ENCODE results near the gene ENTPD8. TPM values are rescaled to one million over a fixed set of nuclear protein-coding genes. Genes with fewer than 3 reads are reported as not detected.

ENTPD8 gene
- total RNA-seq, result not detected

GRCh38 chr9:137441289-137441934 lies at the start of gene ENTPD8:
Gene ENTPD8 (minus strand): TSS chr9:137441357. CDS start chr9:137438285, 3,072 bp downstream.
- ChIA-PET POLR2A (no interaction called here), CTCF (interaction anchor here (1.7 kb wide), 1 partner anchor 18 kb away, joined by 5 read pairs; the partner anchor contains the start of genes EXD3 and NOXA1)
- Mint-ChIP-seq H3K36me3 (ENCODE audit: low read depth) (no peaks in the 10 kb centered on the region), H3K27me3 (ENCODE audit: low read depth) (peaks cover 13% of the 10 kb centered on the region), H3K9me3 (ENCODE audit: insufficient read depth) (no peaks in the 10 kb centered on the region), H3K4me3 (no peak within 1 kb of the TSS), H3K27ac (no peak within 1 kb of the TSS), H3K4me1 (ENCODE audit: low read depth) (peaks cover 10% of the 10 kb centered on the region)
- ATAC-seq (no peak), DNase-seq (no peak)

GRCh38 chr9:137490532-137491186 lies 49.5 kb upstream of the ENTPD8 start:
- ChIA-PET POLR2A (no interaction called here), CTCF (interaction anchor here (1.2 kb wide), 1 partner anchor 204 kb away, joined by 3 read pairs; no protein-coding TSS in a partner anchor)
- DNase-seq (no peak), ATAC-seq (no peak)
- H3K36me3 Mint-ChIP-seq (ENCODE audit: low read depth), result no peaks in the 10 kb centered on the region
- H3K4me1 Mint-ChIP-seq (ENCODE audit: low read depth), result peaks cover 16% of the 10 kb centered on the region
- H3K9me3 Mint-ChIP-seq (ENCODE audit: insufficient read depth), result no peaks in the 10 kb centered on the region
- H3K4me3 Mint-ChIP-seq, result no peak overlapping the region
- H3K27ac Mint-ChIP-seq, result no peak overlapping the region
- no peaks in the 10 kb centered on the region for H3K27me3 Mint-ChIP-seq (ENCODE audit: low read depth)

GRCh38 chr9:137488906-137489305 lies 47.7 kb upstream of the ENTPD8 start:
- CTCF ChIA-PET, result no interaction called here
- DNase-seq (no peak), ATAC-seq (no peak)
- Mint-ChIP-seq H3K4me1 (ENCODE audit: low read depth) (peaks cover 11% of the 10 kb centered on the region), H3K4me3 (no peak overlapping the region), H3K27me3 (ENCODE audit: low read depth) (no peaks in the 10 kb centered on the region), H3K27ac (no peak overlapping the region), H3K36me3 (ENCODE audit: low read depth) (no peaks in the 10 kb centered on the region), H3K9me3 (ENCODE audit: insufficient read depth) (no peaks in the 10 kb centered on the region)
- POLR2A ChIA-PET, result no interaction called here

- ATAC-seq (no peak), DNase-seq (no peak)
- POLR2A ChIA-PET, result no interaction called here
- peaks cover 11% of the 10 kb centered on the region for H3K4me1 Mint-ChIP-seq (ENCODE audit: low read depth)
- no peak overlapping the region for H3K27ac Mint-ChIP-seq
- no peaks in the 10 kb centered on the region for H3K36me3 Mint-ChIP-seq (ENCODE audit: low read depth)
- CTCF ChIA-PET, result no interaction called here
- no peaks in the 10 kb centered on the region for H3K9me3 Mint-ChIP-seq (ENCODE audit: insufficient read depth)
- H3K4me3 Mint-ChIP-seq, result no peak overlapping the region
- no peaks in the 10 kb centered on the region for H3K27me3 Mint-ChIP-seq (ENCODE audit: low read depth)
These were observed 47.1 kb upstream of the ENTPD8 start for GRCh38 chr9:137488327-137488653.

GRCh38 chr9:137487454-137488326 lies 46.5 kb upstream of the ENTPD8 start:
- H3K9me3 Mint-ChIP-seq (ENCODE audit: insufficient read depth), result no peaks in the 10 kb centered on the region
- no peaks in the 10 kb centered on the region for H3K36me3 Mint-ChIP-seq (ENCODE audit: low read depth)
- DNase-seq (no peak), ATAC-seq (no peak)
- H3K27me3 Mint-ChIP-seq (ENCODE audit: low read depth), result no peaks in the 10 kb centered on the region
- peaks cover 11% of the 10 kb centered on the region for H3K4me1 Mint-ChIP-seq (ENCODE audit: low read depth)
- CTCF ChIA-PET, result interaction anchor here (0.6 kb wide), 1 partner anchor 42 kb away, joined by 3 read pairs; no protein-coding TSS in a partner anchor
- POLR2A ChIA-PET, result no interaction called here
- H3K27ac Mint-ChIP-seq, result no peak overlapping the region
- no peak overlapping the region for H3K4me3 Mint-ChIP-seq

- Mint-ChIP-seq H3K4me3 (no peak overlapping the region), H3K36me3 (ENCODE audit: low read depth) (no peaks in the 10 kb centered on the region), H3K9me3 (ENCODE audit: insufficient read depth) (no peaks in the 10 kb centered on the region), H3K27me3 (ENCODE audit: low read depth) (no peaks in the 10 kb centered on the region), H3K27ac (no peak overlapping the region), H3K4me1 (ENCODE audit: low read depth) (peaks cover 16% of the 10 kb centered on the region)
- DNase-seq (no peak), ATAC-seq (no peak)
- ChIA-PET CTCF (interaction anchor here (0.6 kb wide), 1 partner anchor 41 kb away, joined by 3 read pairs; no protein-coding TSS in a partner anchor), POLR2A (no interaction called here)
These were observed 45.6 kb upstream of the ENTPD8 start for GRCh38 chr9:137486545-137487453.

GRCh38 chr9:137486141-137486490 lies 45.0 kb upstream of the ENTPD8 start:
- Mint-ChIP-seq H3K4me1 (ENCODE audit: low read depth) (peaks cover 19% of the 10 kb centered on the region), H3K36me3 (ENCODE audit: low read depth) (no peaks in the 10 kb centered on the region), H3K4me3 (no peak overlapping the region), H3K9me3 (ENCODE audit: insufficient read depth) (no peaks in the 10 kb centered on the region), H3K27me3 (ENCODE audit: low read depth) (no peaks in the 10 kb centered on the region), H3K27ac (no peak overlapping the region)
- ChIA-PET CTCF (interaction anchor here (0.5 kb wide), 1 partner anchor 64 kb away, joined by 3 read pairs; no protein-coding TSS in a partner anchor), POLR2A (no interaction called here)
- no peak for DNase-seq
- no peak for ATAC-seq

GRCh38 chr9:137485343-137486140 lies 44.4 kb upstream of the ENTPD8 start:
- no peaks in the 10 kb centered on the region for H3K36me3 Mint-ChIP-seq (ENCODE audit: low read depth)
- no peak for DNase-seq
- ChIA-PET POLR2A (no interaction called here), CTCF (interaction anchor here (0.5 kb wide), 1 partner anchor 63 kb away, joined by 3 read pairs; no protein-coding TSS in a partner anchor)
- no peak for ATAC-seq
- no peaks in the 10 kb centered on the region for H3K9me3 Mint-ChIP-seq (ENCODE audit: insufficient read depth)
- peaks cover 17% of the 10 kb centered on the region for H3K4me1 Mint-ChIP-seq (ENCODE audit: low read depth)
- no peaks in the 10 kb centered on the region for H3K27me3 Mint-ChIP-seq (ENCODE audit: low read depth)
- no peak overlapping the region for H3K27ac Mint-ChIP-seq
- no peak overlapping the region for H3K4me3 Mint-ChIP-seq

GRCh38 chr9:137484551-137485315 lies 43.6 kb upstream of the ENTPD8 start:
- DNase-seq, result no peak
- no peaks in the 10 kb centered on the region for H3K36me3 Mint-ChIP-seq (ENCODE audit: low read depth)
- ATAC-seq, result no peak
- CTCF ChIA-PET, result no interaction called here
- H3K4me1 Mint-ChIP-seq (ENCODE audit: low read depth), result peaks cover 13% of the 10 kb centered on the region
- H3K4me3 Mint-ChIP-seq, result no peak overlapping the region
- H3K27me3 Mint-ChIP-seq (ENCODE audit: low read depth), result no peaks in the 10 kb centered on the region
- POLR2A ChIA-PET, result no interaction called here
- no peaks in the 10 kb centered on the region for H3K9me3 Mint-ChIP-seq (ENCODE audit: insufficient read depth)
- H3K27ac Mint-ChIP-seq, result no peak overlapping the region

- peaks cover 4% of the 10 kb centered on the region for H3K27me3 Mint-ChIP-seq (ENCODE audit: low read depth)
- no peak overlapping the region for H3K27ac Mint-ChIP-seq
- no peak for ATAC-seq
- no peak for DNase-seq
- H3K4me1 Mint-ChIP-seq (ENCODE audit: low read depth), result peaks cover 13% of the 10 kb centered on the region
- ChIA-PET POLR2A (no interaction called here), CTCF (no interaction called here)
- no peaks in the 10 kb centered on the region for H3K9me3 Mint-ChIP-seq (ENCODE audit: insufficient read depth)
- no peak overlapping the region for H3K4me3 Mint-ChIP-seq
- H3K36me3 Mint-ChIP-seq (ENCODE audit: low read depth), result no peaks in the 10 kb centered on the region
These were observed 41.1 kb upstream of the ENTPD8 start for GRCh38 chr9:137482094-137482781.
